OCI-LY1 (cell line): Measurements from ENCODE around the gene CAD.

Experiments
- CTCF ChIP-seq: fragments of 200-600 bp; sonication (generic), shearing (Covaris generic); IDR thresholded peaks from 2 replicates; pipeline ENCODE4 v1.5.1; 2017; ENCODE audit warnings: mild to moderate bottlenecking, antibody characterized with exemption, low read length, moderate library complexity, mixed read lengths
- EZH2 ChIP-seq: fragments of 200-600 bp; sonication (generic), shearing (Covaris generic); IDR thresholded peaks from 2 replicates; pipeline ENCODE4 v1.8.0; 2017; ENCODE audit warnings: borderline replicate concordance, mixed run types, mild to moderate bottlenecking, antibody characterized with exemption, low read length, moderate library complexity, mixed read lengths

DNA sequence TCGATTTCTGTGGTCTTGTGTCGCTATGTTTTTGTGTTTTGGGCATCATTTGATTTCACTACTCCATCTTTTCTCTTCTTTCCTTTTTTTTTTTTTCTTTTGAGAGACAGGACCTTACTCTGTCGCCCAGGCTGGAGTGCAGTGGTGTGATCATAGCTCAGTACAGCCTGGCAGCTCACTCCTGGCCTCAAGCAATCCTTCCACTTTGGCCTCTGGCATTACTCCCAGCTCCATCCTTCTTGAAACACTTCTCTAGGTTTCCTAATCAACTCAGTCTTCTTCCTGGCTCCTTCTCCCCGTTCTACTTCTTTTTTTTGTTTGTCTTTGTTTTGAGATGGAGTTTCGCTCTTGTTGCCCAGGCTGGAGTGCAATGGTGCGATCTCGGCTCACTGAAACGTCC is 41.8 kb upstream of the CAD start:
- no peak for TF ChIP-seq CTCF
- TF ChIP-seq EZH2 = no peak
